Cerebellar nuclear complex (tissue), 1 donor: ENCODE measurements around the gene IPO7.

Source experiments
- DNase-seq, 2 experiments: peaks; one replicate each; lab custom pipeline; 2025; lab: John Stamatoyannopoulos, UW

Gene IPO7

GRCh38 chr11:9495803-9496514, 111.5 kb downstream of the IPO7 start:
- DNase-seq: no peak
